B cell (primary cell): Measurements from ENCODE around the gene EFR3B. TPM values are rescaled to one million over a fixed set of nuclear protein-coding genes. Genes with fewer than 3 reads are reported as not detected.

ENCODE experiments used
- ATAC-seq: fragments of 200-7000 bp; cut with Tn5 transposase; one replicate; pipeline ENCODE4 v1.10.0; 2021; ENCODE audit warnings: low read depth, mild to moderate bottlenecking, moderate number of reproducible peaks, moderate library complexity
- CTCF ChIA-PET: fragments of 350-600 bp; sonication (Branson Sonifier 250); formaldehyde crosslinking; loops from one replicate; lab custom pipeline; 2021; ENCODE audit warnings: antibody characterized with exemption, inconsistent platforms; lab: Charles Lee
- POLR2A ChIA-PET: fragments of 350-600 bp; sonication (Branson Sonifier 250); formaldehyde crosslinking; loops from one replicate; lab custom pipeline; 2021; ENCODE audit warnings: antibody characterized with exemption; lab: Charles Lee
- DNase-seq: peaks from one replicate; pipeline ENCODE4 v3.0.0; 2013
- H2AFZ ChIP-seq: 2 replicates; pipeline ENCODE4 v1.6.1; 2012; ENCODE audit warnings: mild to moderate bottlenecking, low read depth, low read length; ENCODE audit not compliant: insufficient read depth, poor library complexity, severe bottlenecking
- H3K27ac ChIP-seq, 2 donors: 1 replicate in 1 of 2; 2 replicates in 1 of 2; pipeline ENCODE4 v1.5.1; 2012 to 2013; ENCODE audit warnings: low read length in 2 of 2, mild to moderate bottlenecking in 2 of 2, moderate library complexity in 1 of 2
- H3K27me3 ChIP-seq, 4 experiments: fragments of 200-600 bp in 1 of 4; sonication (generic) in 1 of 4; replicated peaks in 1 of 4; 1 replicate in 2 of 4; 2 replicates in 2 of 4; pipeline versions ENCODE4 v1.6.1 to v1.7.0; 2013 to 2016; ENCODE audit warnings: low read length in 3 of 4, mild to moderate bottlenecking in 2 of 4, mixed read lengths in 1 of 4, moderate library complexity in 1 of 4; ENCODE audit not compliant: insufficient read depth in 4 of 4, control insufficient read depth in 3 of 4; ENCODE audit errors: control extremely low read depth in 1 of 4
- H3K36me3 ChIP-seq, 2 experiments: replicated peaks in 1 of 2; 1 replicate in 1 of 2; 2 replicates in 1 of 2; pipeline versions ENCODE4 v1.6.1 to v1.7.1; 2013; ENCODE audit warnings: low read length in 1 of 2; ENCODE audit not compliant: insufficient read depth in 2 of 2, control insufficient read depth in 1 of 2; ENCODE audit errors: control extremely low read depth in 1 of 2, extremely low read depth in 1 of 2
- H3K4me1 ChIP-seq, 2 donors: fragments of 200-600 bp in 1 of 2; sonication (generic) in 1 of 2; 1 replicate in 1 of 2; 2 replicates in 1 of 2; pipeline versions ENCODE4 v1.5.1 to v1.6.1; 2013 to 2017; ENCODE audit warnings: low read length in 2 of 2; ENCODE audit not compliant: control insufficient read depth in 2 of 2, insufficient read depth in 2 of 2
- H3K4me2 ChIP-seq: replicated peaks from 2 replicates; pipeline ENCODE3; 2012; ENCODE audit warnings: mild to moderate bottlenecking, low read depth, low read length; ENCODE audit not compliant: poor library complexity, severe bottlenecking
- H3K4me3 ChIP-seq, 5 experiments: fragments of 200-600 bp in 1 of 5; sonication (generic) in 1 of 5; 1 replicate in 3 of 5; 2 replicates in 2 of 5; pipeline versions ENCODE4 v1.5.1 to v1.7.0; 2011 to 2016; ENCODE audit warnings: low read length in 4 of 5, mild to moderate bottlenecking in 4 of 5, low read depth in 2 of 5, control low read depth in 1 of 5, moderate library complexity in 1 of 5; ENCODE audit not compliant: insufficient read depth in 1 of 5; ENCODE audit errors: control extremely low read depth in 1 of 5, extremely low read depth in 1 of 5
- H3K79me2 ChIP-seq: fragments of 200-600 bp; sonication (generic); one replicate; pipeline ENCODE4 v1.6.0; 2016; ENCODE audit warnings: low read length; ENCODE audit not compliant: control insufficient read depth, insufficient read depth
- H3K9ac ChIP-seq: fragments of 200-600 bp; sonication (generic); 2 replicates; pipeline ENCODE4 v1.6.1; 2017; ENCODE audit warnings: mild to moderate bottlenecking, low read length, moderate library complexity
- H3K9me3 ChIP-seq, 3 donors: one replicate each; pipeline versions ENCODE4 v1.6.1 to v1.7.1; 2013; ENCODE audit warnings: low read length in 2 of 3; ENCODE audit not compliant: control insufficient read depth in 2 of 3, insufficient read depth in 1 of 3; ENCODE audit errors: control extremely low read depth in 1 of 3
- H4K20me1 ChIP-seq: 2 replicates; pipeline ENCODE4 v1.6.0; 2012; ENCODE audit warnings: mild to moderate bottlenecking, low read length; ENCODE audit not compliant: insufficient read depth, control insufficient read depth, poor library complexity, severe bottlenecking
- H3K27ac Mint-ChIP-seq: one replicate; pipeline ENCODE4 v1.8.0; 2021; ENCODE audit warnings: mixed read lengths
- H3K27me3 Mint-ChIP-seq: one replicate; pipeline ENCODE4 v1.8.0; 2021; ENCODE audit warnings: mixed read lengths
- H3K4me1 Mint-ChIP-seq: one replicate; pipeline ENCODE4 v1.8.0; 2021; ENCODE audit warnings: mixed read lengths
- H3K4me3 Mint-ChIP-seq: one replicate; pipeline ENCODE4 v1.8.0; 2021; ENCODE audit warnings: mixed read lengths
- H3K9me3 Mint-ChIP-seq: one replicate; pipeline ENCODE4 v1.8.0; 2022; ENCODE audit warnings: mixed read lengths; ENCODE audit not compliant: insufficient read depth
- CTCF ChIP-seq: fragments of 200-600 bp; IDR thresholded peaks from one replicate; pipeline ENCODE4 v1.8.0; 2022; ENCODE audit warnings: antibody characterized with exemption, mild to moderate bottlenecking
- EZH2 ChIP-seq: IDR thresholded peaks from 2 replicates; pipeline ENCODE4 v1.6.1; 2012; ENCODE audit warnings: borderline replicate concordance, low read depth, mild to moderate bottlenecking, moderate library complexity, low read length; ENCODE audit not compliant: insufficient read depth, poor library complexity, severe bottlenecking
- WGBS: methylation state at CpG from one replicate; pipeline ENCODE4 v1.1.5; 2013; ENCODE audit warnings: missing lambda C conversion rate; ENCODE audit not compliant: insufficient coverage; 5-methylcytosine and 5-hydroxymethylcytosine counted together
- intact Hi-C: fragments of 100-400 bp; cut with micrococcal nuclease; formaldehyde crosslinking; loops from one replicate; pipeline ENCODE4 v1.10.0; 2022
- polyA plus RNA-seq: library from polyadenylated mRNA; depleted of rRNA; stranded (reverse); fragments of >200 nt; gene quantifications from 2 replicates; pipeline ENCODE4 v1.2.3, GENCODE V29; 2012
- total RNA-seq, 2 donors: library from RNA; stranded (reverse); fragments of 120-200 nt in 1 of 2; gene quantifications; 1 replicate in 1 of 2; 2 replicates in 1 of 2; pipeline versions ENCODE4 v1.2.3 to v1.2.4, GENCODE V29; 2013 to 2022

Gene EFR3B
- total and polyA plus RNA-seq, 2 donors (not counting 1 experiment from before 2014, with no cell fraction given): 0.15 TPM; not detected in 1

GRCh38 chr2:25063876-25064660, 22.2 kb downstream of the EFR3B start:
- Mint-ChIP-seq H3K9me3 (peaks cover 6% of the 10 kb centered on the region), H3K27me3 (no peaks in the 10 kb centered on the region), H3K27ac (no peak overlapping the region), H3K4me3 (peak overlapping the region; percentile 8), H3K4me1 (peaks cover 6% of the 10 kb centered on the region)
- intact Hi-C loops: no loop called here
- no peaks in the 10 kb centered on the region for H3K27me3 ChIP-seq
- peaks cover 0 to 5% (median 3%) of the 10 kb centered on the region in 3 donors for H3K9me3 ChIP-seq
- no peak for DNase-seq
- CTCF ChIA-PET: interaction anchor here (0.6 to 1.1 kb wide), 3 partner anchors 10 to 1045 kb away, joined by 3 to 4 read pairs (median 3); no protein-coding TSS in a partner anchor
- no peak overlapping the region for H3K27ac ChIP-seq
- no peak overlapping the region for H3K4me3 ChIP-seq
- H3K4me2 ChIP-seq: no peak overlapping the region
- H3K36me3 ChIP-seq: no peaks in the 10 kb centered on the region
- TF ChIP-seq CTCF (no peak), EZH2 (no peak)
- no peaks in the 10 kb centered on the region for H4K20me1 ChIP-seq
- peak overlapping the region; percentile 29 for H2AFZ ChIP-seq
- POLR2A ChIA-PET: no interaction called here
- no peak for ATAC-seq
- no peaks in the 10 kb centered on the region for H3K4me1 ChIP-seq
- no peaks in the 10 kb centered on the region for H3K79me2 ChIP-seq
- H3K9ac ChIP-seq: no peak overlapping the region
- WGBS: 87% methylated on average over 11 of the region's 13 CpGs

- CTCF ChIA-PET: no interaction called here
These were observed 23.9 kb downstream of the EFR3B start for GRCh38 chr2:25065768-25066167.

More at GRCh38 chr2:25065768-25066167, 23.9 kb downstream of the EFR3B start:
- Histone ChIP-seq H3K4me3 (no peak overlapping the region), H2AFZ (no peak overlapping the region), H3K79me2 (no peaks in the 10 kb centered on the region), H3K27ac (no peak overlapping the region), H3K9ac (no peak overlapping the region), H4K20me1 (no peaks in the 10 kb centered on the region), H3K36me3 (no peaks in the 10 kb centered on the region), H3K9me3 (peaks cover 0 to 5% (median 3%) of the 10 kb centered on the region in 3 donors), H3K4me1 (no peaks in the 10 kb centered on the region), H3K4me2 (no peak overlapping the region), H3K27me3 (no peaks in the 10 kb centered on the region)
- WGBS: 95% methylated on average over 4 of the region's 4 CpGs
- POLR2A ChIA-PET: no interaction called here
- no peak for TF ChIP-seq EZH2
- TF ChIP-seq CTCF: no peak
- H3K27me3 Mint-ChIP-seq: no peaks in the 10 kb centered on the region
- intact Hi-C loops: no loop called here
- peaks cover 6% of the 10 kb centered on the region for H3K9me3 Mint-ChIP-seq
- H3K4me3 Mint-ChIP-seq: no peak overlapping the region
- ATAC-seq (no peak), DNase-seq (no peak)
- no peak overlapping the region for H3K27ac Mint-ChIP-seq
- peaks cover 6% of the 10 kb centered on the region for H3K4me1 Mint-ChIP-seq
